ENCODE data around the gene EGFL6. TPM values are rescaled to one million over a fixed set of nuclear protein-coding genes. Genes with fewer than 3 reads are reported as not detected.

The EGFL6 gene
- total and polyA plus RNA-seq, 2 of the 13 experiments (the other 11 are each of a cell fraction or from before 2014, with no cell fraction given): not detected

GRCh38 chrX:13581554-13581953 lies 12.2 kb downstream of the EGFL6 start:
- ATAC-seq (no peak), DNase-seq (ENCODE audit: low spot score) (no peak), FAIRE-seq (no peak)
- H2AFZ ChIP-seq (ENCODE audit: low read length): no peak overlapping the region
- POLR2A ChIA-PET: no interaction called here
- intact Hi-C loops (cut with micrococcal nuclease; ENCODE audit: unreplicated experiment): no loop called here
- under 1% methylated on average over 4 of the region's 4 CpGs for WGBS (ENCODE audit: low lambda C conversion rate)
- no peak for TF ChIP-seq MATR3 (CRISPR knock-in tag; IDR thresholded peaks at IDR 0.05)
- TF ChIP-seq NR2F2 (IDR thresholded peaks at IDR 0.05; ENCODE audit: borderline replicate concordance, low read depth): no peak
- no peak for TF ChIP-seq RARA (CRISPR knock-in tag; IDR thresholded peaks at IDR 0.05)
- TF ChIP-seq, protein P1, sequence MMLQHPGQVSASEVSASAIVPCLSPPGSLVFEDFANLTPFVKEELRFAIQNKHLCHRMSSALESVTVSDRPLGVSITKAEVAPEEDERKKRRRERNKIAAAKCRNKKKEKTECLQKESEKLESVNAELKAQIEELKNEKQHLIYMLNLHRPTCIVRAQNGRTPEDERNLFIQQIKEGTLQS (CRISPR knock-in tag; IDR thresholded peaks at IDR 0.05): no peak
- TF ChIP-seq ZNF224 (CRISPR knock-in tag; IDR thresholded peaks at IDR 0.05): no peak
- TF ChIP-seq TBL1XR1 (IDR thresholded peaks at IDR 0.05; ENCODE audit: borderline replicate concordance, low read length, partially characterized antibody): no peak
- H3K27ac ChIP-seq (ENCODE audit: extremely low read length, insufficient read depth, low read length): no peak overlapping the region
- H3K4me3 ChIP-seq (replicated peaks in 1 of 3; ENCODE audit: insufficient read depth in 1 of 3, low read depth in 2 of 3, low read length in 3 of 3): no peak overlapping the region
- H3K36me3 ChIP-seq (replicated peaks in 1 of 2; ENCODE audit: control insufficient read depth in 1 of 2, insufficient read depth in 2 of 2, low read length in 2 of 2): no peaks in the 10 kb centered on the region
- CTCF ChIA-PET (ENCODE audit: low intra/inter-chr PET ratio, low total read pairs): no interaction called here
- H3K27me3 ChIP-seq (ENCODE audit: control insufficient read depth in 1 of 2, insufficient read depth in 2 of 2, low read length in 2 of 2): no peaks in the 10 kb centered on the region
- in situ Hi-C loops (cut with HindIII; ENCODE audit: extremely low pct_ligation_motif_present, low pct_unique_long_range_greater_than_20kb): no loop called here
- no peaks in the 10 kb centered on the region for H3K4me1 ChIP-seq (ENCODE audit: insufficient read depth, low read length)
- H3K9ac ChIP-seq (ENCODE audit: insufficient read depth, low read depth, low read length): no peak overlapping the region
- BruUV-seq (replicated peaks): no TSS peak
- no peaks in the 10 kb centered on the region for H3K79me2 ChIP-seq (ENCODE audit: insufficient read depth, low read length)
- no peaks in the 10 kb centered on the region for H4K20me1 ChIP-seq (ENCODE audit: insufficient read depth, low read length)
- H3K4me2 ChIP-seq (ENCODE audit: low read depth, low read length): no peak overlapping the region
- no peaks in the 10 kb centered on the region for H3K9me3 ChIP-seq (ENCODE audit: low read length)

DNA sequence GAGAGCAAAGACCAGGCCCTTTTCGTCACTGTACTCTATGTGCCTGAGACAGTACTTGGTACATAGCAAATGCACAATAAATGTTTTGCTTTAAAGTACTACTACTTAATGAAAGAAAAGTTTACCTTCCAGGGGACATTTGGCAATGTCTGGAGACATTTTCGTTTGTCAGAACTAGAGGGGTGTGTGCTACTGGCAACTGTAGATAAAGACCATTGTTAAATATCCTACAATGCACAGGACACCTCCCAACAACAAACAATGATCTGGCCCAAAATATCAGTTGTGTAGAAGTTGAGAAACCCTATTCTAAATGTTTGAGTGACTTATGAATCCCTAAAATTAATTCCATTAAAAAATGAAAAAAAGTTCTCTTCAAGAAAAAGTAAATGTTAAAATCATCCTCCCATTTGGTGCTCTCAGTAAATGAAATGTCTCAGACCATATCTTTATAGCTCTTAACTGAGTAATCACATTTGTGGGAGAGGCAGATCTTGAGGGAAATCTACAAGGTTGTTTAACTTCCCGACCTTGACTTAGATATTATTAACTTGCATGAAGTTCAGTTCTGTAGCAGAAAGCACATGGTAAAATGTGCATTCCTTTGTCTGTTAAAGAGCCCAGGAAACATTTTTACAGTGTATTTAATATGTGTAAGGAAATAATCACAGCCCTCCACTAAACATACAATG lies 18.5 kb downstream of the EGFL6 start:
- BruUV-seq (replicated peaks): no TSS peak
- WGBS (ENCODE audit: low lambda C conversion rate): 0% methylated on average over 3 of the region's 3 CpGs
- H3K4me3 ChIP-seq (replicated peaks in 1 of 3; ENCODE audit: insufficient read depth in 1 of 3, low read depth in 2 of 3, low read length in 3 of 3): no peak overlapping the region
- no peaks in the 10 kb centered on the region for H3K27me3 ChIP-seq (ENCODE audit: control insufficient read depth in 1 of 2, insufficient read depth in 2 of 2, low read length in 2 of 2)
- TF ChIP-seq U2AF2 (IDR thresholded peaks at IDR 0.05; ENCODE audit: low read depth, low read length) (no peak), LCORL (IDR thresholded peaks at IDR 0.05) (no peak), LCORL (CRISPR knock-in tag; IDR thresholded peaks at IDR 0.05) (no peak), GATA4 (IDR thresholded peaks at IDR 0.05; ENCODE audit: borderline replicate concordance, low read depth) (no peak), ZNF558 (CRISPR knock-in tag; IDR thresholded peaks at IDR 0.05; ENCODE audit: borderline replicate concordance) (no peak), ZNF446 (CRISPR knock-in tag; IDR thresholded peaks at IDR 0.05) (no peak), CBX5 (CRISPR knock-in tag; IDR thresholded peaks at IDR 0.05; ENCODE audit: borderline replicate concordance) (no peak), ZNF547 (CRISPR knock-in tag; IDR thresholded peaks at IDR 0.05) (no peak), HNF4A (CRISPR knock-in tag; IDR thresholded peaks at IDR 0.05) (no peak), RFX3 (CRISPR knock-in tag; IDR thresholded peaks at IDR 0.05) (no peak), HOXD1 (CRISPR knock-in tag; IDR thresholded peaks at IDR 0.05) (no peak)
- no peak overlapping the region for H3K27ac ChIP-seq (ENCODE audit: extremely low read length, insufficient read depth, low read length)
- FAIRE-seq (no peak), DNase-seq (ENCODE audit: low spot score) (no peak), ATAC-seq (no peak)
- no peaks in the 10 kb centered on the region for H4K20me1 ChIP-seq (ENCODE audit: insufficient read depth, low read length)
- H3K36me3 ChIP-seq (replicated peaks in 1 of 2; ENCODE audit: control insufficient read depth in 1 of 2, insufficient read depth in 2 of 2, low read length in 2 of 2): no peaks in the 10 kb centered on the region
- in situ Hi-C loops (cut with HindIII; ENCODE audit: extremely low pct_ligation_motif_present, low pct_unique_long_range_greater_than_20kb) (no loop called here), intact Hi-C loops (cut with micrococcal nuclease; ENCODE audit: unreplicated experiment) (no loop called here)
- POLR2A ChIA-PET: no interaction called here
- no peak overlapping the region for H3K9ac ChIP-seq (ENCODE audit: insufficient read depth, low read depth, low read length)
- no peak overlapping the region for H2AFZ ChIP-seq (ENCODE audit: low read length)
- H3K9me3 ChIP-seq (ENCODE audit: low read length): no peaks in the 10 kb centered on the region
- CTCF ChIA-PET (ENCODE audit: low intra/inter-chr PET ratio, low total read pairs): no interaction called here
- no peaks in the 10 kb centered on the region for H3K79me2 ChIP-seq (ENCODE audit: insufficient read depth, low read length)
- no peaks in the 10 kb centered on the region for H3K4me1 ChIP-seq (ENCODE audit: insufficient read depth, low read length)
- H3K4me2 ChIP-seq (ENCODE audit: low read depth, low read length): no peak overlapping the region
